Measurements from ENCODE around the gene PRSS27. TPM values are rescaled to one million over a fixed set of nuclear protein-coding genes. Genes with fewer than 3 reads are reported as not detected.

PRSS27 gene
- total and polyA plus RNA-seq, 2 of the 4 experiments (the other 2 are of a cell fraction) = under 0.01 to 0.58 TPM

GRCh38 chr16:2704166-2704982 lies 15.7 kb downstream of the PRSS27 start:
- Histone ChIP-seq H3K79me1 (ENCODE audit: low read depth in 1 of 2, low read length in 2 of 2) (peaks cover 0 to 8% of the 10 kb centered on the region in 2 experiments; a peak in 2 of 4 replicates), H3K56ac (ENCODE audit: extremely low read depth, insufficient read depth, low read length) (no peak overlapping the region), H2BK120ac (ENCODE audit: low read depth, low read length) (no peak overlapping the region), H3K27me3 (ENCODE audit: control insufficient read depth, insufficient read depth, low read length) (no peaks in the 10 kb centered on the region), H2AK5ac (ENCODE audit: low read depth, low read length) (no peak overlapping the region), H3K9me3 (ENCODE audit: control insufficient read depth, insufficient read depth, low read length) (no peaks in the 10 kb centered on the region), H4K5ac (ENCODE audit: low read depth, low read length) (no peak overlapping the region), H3K4me2 (ENCODE audit: low read depth, low read length) (no peak overlapping the region), H3K9me1 (ENCODE audit: insufficient read depth, low read length) (no peaks in the 10 kb centered on the region; the same call in 1 of the 2 replicates), H4K91ac (ENCODE audit: insufficient read depth, low read depth, low read length) (no peak overlapping the region), H3K4me3 (ENCODE audit: insufficient read depth, low read depth, low read length) (no peak overlapping the region), H2AFZ (replicated peaks; ENCODE audit: low read length, poor library complexity) (no peak overlapping the region), H2BK20ac (ENCODE audit: low read depth, low read length) (no peak overlapping the region), H3K4me1 (ENCODE audit: control insufficient read depth, insufficient read depth, low read length) (no peaks in the 10 kb centered on the region), H4K20me1 (ENCODE audit: insufficient read depth, low read length) (no peaks in the 10 kb centered on the region; the same call in none of the 2 replicates), H3K18ac (ENCODE audit: low read depth, low read length) (no peak overlapping the region), H3K23ac (ENCODE audit: low read depth, low read length) (no peak overlapping the region), H4K8ac (ENCODE audit: low read depth in 2 of 2, low read length in 2 of 2) (no peak overlapping the region), H3K9ac (ENCODE audit: low read depth, low read length) (no peak overlapping the region), H3K14ac (replicated peaks; ENCODE audit: low read depth, low read length) (no peak overlapping the region), H2BK5ac (ENCODE audit: low read depth, low read length, poor library complexity, severe bottlenecking) (no peak overlapping the region), H3K36me3 (ENCODE audit: control insufficient read depth, insufficient read depth, low read length) (peaks cover 61% of the 10 kb centered on the region), H3K4ac (ENCODE audit: low read depth, low read length) (no peak overlapping the region), H2AK9ac (replicated peaks; ENCODE audit: low read depth, low read length, poor library complexity) (peak overlapping the region; percentile 55), H3K27ac (ENCODE audit: insufficient read depth, low read length) (no peak overlapping the region), H2BK15ac (ENCODE audit: low read depth, low read length) (no peak overlapping the region)
- ATAC-seq (ENCODE audit: low read depth) (no peak), DNase-seq (no peak)
- BruUV-seq (replicated peaks) = no TSS peak
- intact Hi-C loops (cut with micrococcal nuclease) = no loop called here
- dilution Hi-C loops (cut with HindIII; ENCODE audit: low sequenced_read_pairs, unreplicated experiment) = no loop called here
- ChIA-PET POLR2A (ENCODE audit: unreplicated experiment) (no interaction called here), CTCF (no interaction called here)
- no peak for TF ChIP-seq RFX5 (IDR thresholded peaks at IDR 0.05; ENCODE audit: low read depth, low read length)
- TF ChIP-seq MAFK (IDR thresholded peaks at IDR 0.05; ENCODE audit: low read depth, low read length) = no peak
- no peak for TF ChIP-seq USF2 (IDR thresholded peaks at IDR 0.05; ENCODE audit: low read depth, low read length)
- TF ChIP-seq, protein P1, sequence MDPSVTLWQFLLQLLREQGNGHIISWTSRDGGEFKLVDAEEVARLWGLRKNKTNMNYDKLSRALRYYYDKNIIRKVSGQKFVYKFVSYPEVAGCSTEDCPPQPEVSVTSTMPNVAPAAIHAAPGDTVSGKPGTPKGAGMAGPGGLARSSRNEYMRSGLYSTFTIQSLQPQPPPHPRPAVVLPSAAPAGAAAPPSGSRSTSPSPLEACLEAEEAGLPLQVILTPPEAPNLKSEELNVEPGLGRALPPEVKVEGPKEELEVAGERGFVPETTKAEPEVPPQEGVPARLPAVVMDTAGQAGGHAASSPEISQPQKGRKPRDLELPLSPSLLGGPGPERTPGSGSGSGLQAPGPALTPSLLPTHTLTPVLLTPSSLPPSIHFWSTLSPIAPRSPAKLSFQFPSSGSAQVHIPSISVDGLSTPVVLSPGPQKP (IDR thresholded peaks at IDR 0.05; ENCODE audit: borderline replicate concordance, low read depth, low read length) = no peak
- no peak for TF ChIP-seq CTCF (conservative IDR thresholded peaks at IDR 0.05; ENCODE audit: low read depth, low read length)
- TF ChIP-seq CHD1 (IDR thresholded peaks at IDR 0.05; ENCODE audit: low read depth, low read length) = no peak
- TF ChIP-seq RCOR1 (IDR thresholded peaks at IDR 0.05; ENCODE audit: insufficient replicate concordance, low read length) = no peak
- in situ Hi-C loops (cut with MboI; ENCODE audit: low sequenced_read_pairs) = no loop called here
- 95% methylated on average over 19 of the region's 33 CpGs; no CpG with 5 or more reads in 1 of the 2 experiments for WGBS, 2 experiments (ENCODE audit: extremely low coverage in 2 of 2, insufficient read length in 1 of 2)
